HG02852 (cell line): ENCODE results near the gene VRK3.

Experiments
- ATAC-seq: cut with Tn5 transposase; IDR thresholded peaks from one replicate; pipeline ENCODE4 v1.9.1; 2021; ENCODE audit warnings: mild to moderate bottlenecking, moderate library complexity; ENCODE audit not compliant: unreplicated experiment

VRK3 gene

DNA sequence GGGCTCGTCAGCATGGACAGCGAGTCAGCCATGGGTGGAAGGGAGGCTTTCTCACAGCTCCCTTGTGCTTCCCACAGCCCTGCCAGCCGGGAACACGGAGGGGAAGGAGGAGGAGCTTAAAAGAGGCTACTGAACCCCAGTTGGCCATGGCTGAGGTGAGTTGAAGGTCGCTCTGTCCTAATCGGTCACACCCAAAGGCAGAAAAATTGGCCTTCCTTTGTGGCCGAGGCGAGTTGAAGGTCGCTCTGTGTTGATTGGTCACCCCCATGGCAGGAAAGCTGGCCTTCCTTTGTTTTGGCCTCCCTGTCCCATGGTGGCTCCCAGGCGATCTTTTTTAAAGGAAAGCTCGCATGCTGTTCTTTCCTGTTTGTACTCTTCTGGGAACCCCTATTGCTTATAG is 5.8 kb upstream of the VRK3 start:
- no peak for ATAC-seq

DNA sequence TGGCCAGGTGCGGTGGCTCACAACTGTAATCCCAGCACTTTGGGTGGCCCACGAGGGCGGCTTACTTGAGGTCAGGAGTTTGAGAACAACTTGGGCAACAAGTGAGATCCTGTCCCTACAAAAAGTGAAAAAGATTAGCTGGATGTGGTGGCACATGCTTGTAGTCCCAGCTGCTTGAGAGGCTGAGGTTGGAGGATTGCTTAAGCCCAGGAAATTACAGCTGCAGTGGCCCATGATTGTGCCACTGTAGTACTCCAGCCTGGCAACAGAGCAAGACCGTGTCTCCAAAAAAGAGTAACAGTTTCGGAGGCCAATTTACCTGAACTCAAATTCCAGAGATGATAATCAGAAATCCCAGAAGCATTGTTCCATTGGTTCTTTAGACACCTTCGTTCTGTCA is 5.1 kb upstream of the VRK3 start:
- no peak for ATAC-seq

DNA sequence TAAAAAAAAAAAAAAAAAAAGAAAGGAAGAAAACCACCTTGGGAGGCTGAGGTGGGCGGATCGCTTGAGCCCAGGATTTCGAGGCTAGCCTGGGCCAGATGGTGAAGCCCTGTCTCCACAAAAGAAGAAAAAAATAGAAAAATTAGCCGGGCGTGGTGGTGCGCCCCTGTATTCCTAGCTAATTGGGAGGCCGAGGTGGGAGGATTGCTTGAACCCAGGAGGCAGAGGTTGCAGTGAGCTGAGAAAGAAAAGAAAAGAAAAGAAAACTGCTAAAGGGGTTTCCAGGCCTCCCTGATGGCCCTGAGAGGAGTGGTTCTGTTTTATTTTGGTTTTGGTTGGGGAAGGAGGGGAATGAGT is 1.4 kb upstream of the VRK3 start:
- no peak for ATAC-seq

- ATAC-seq = peak; percentile 70
Measured at GRCh38 chr19:50025794-50026549, 800 bp upstream of the VRK3 start, which contains the start of gene ZNF473. ZNF473 (plus strand) TSS chr19:50026005; CDS start chr19:50031083, 5,078 bp downstream.

- no peak for ATAC-seq
Measured at GRCh38 chr19:50024719-50025021, 502 bp downstream of the VRK3 start.

DNA sequence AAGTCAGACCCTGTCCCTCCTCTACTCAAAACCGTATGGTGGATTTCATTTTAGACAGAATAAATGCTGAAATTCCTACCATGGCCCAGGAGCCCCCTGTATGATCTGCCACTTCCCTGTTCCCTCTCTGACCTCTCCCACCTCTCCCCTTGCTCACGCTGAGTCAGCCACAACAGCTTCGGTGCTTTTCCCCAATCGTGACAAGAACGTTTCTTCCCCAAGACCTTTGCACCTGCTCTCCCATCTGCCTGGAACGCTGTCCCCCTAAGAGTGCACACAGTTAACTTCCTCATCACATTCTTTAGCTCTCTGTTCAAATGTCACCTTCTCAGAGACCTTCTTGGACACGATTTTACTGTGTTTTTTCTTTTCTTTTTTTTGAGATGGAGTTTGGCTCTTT is 2.3 kb downstream of the VRK3 start:
- ATAC-seq = no peak

- ATAC-seq = no peak
Measured at GRCh38 chr19:50020481-50020880, 4.7 kb downstream of the VRK3 start.

- no peak for ATAC-seq
Measured at GRCh38 chr19:50016225-50016807, 8.9 kb downstream of the VRK3 start.

DNA sequence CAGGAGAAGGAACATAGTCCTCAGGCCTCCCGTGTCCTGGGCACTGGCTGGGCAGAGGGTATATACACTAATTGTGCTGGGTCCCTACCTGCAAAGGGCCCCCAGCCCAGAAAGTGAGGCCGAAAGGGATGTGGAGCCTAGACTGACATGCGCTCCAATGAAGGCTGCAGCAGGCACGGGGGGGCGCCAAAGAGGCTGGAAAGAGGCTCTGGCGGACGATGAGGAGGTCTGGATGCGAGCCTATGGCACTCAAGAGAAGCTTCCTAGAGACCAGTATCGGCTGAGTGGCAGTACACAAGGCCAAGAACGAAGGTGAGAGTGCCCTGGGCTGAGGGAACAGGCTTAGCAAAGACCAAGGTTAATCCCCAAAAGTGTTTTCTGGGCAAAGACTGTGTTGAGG is 16.6 kb downstream of the VRK3 start:
- no peak for ATAC-seq

DNA sequence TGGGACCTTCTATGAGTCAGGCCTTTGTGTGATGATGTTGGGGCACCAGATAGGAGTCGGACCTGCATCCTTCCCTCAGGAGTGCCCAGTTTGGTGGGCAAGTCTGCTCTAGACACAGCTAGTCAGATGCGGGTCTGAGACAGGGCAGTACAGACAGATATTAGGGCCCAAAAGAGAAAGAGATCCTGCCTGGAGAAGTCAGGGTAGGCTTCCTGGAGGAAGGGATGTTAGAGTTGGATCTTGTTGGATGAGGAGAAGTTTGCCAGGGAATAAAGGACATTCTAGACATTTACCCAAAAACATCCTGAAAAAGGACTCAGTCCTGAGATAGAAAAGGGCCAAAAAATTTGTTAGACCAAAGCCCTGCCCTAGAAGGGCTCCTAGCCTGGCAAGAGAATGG is 17.2 kb downstream of the VRK3 start:
- no peak for ATAC-seq

DNA sequence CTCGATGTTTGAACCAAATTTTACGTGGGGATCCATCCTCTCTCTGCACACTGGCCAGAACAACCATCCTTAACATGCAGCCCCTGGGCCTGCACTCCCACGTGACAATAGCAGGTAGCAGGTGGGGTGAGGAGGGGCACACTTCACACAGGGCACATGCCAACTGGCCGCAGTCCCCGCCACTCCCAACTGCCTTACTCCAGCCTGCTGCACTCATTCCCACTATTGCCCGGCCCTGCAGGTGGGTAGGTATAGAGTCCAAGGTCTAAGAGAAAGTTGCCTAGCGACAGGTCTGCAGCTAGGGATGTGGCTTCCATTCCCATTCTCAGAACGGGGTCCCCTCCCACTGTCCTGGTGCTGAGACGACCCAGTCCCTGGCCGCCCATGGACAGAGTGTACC is 18.0 kb downstream of the VRK3 start:
- no peak for ATAC-seq

GRCh38 chr19:50005428-50005827 is 19.7 kb downstream of the VRK3 start:
- no peak for ATAC-seq

- no peak for ATAC-seq
Measured at GRCh38 chr19:50003810-50004419, 21.3 kb downstream of the VRK3 start.

DNA sequence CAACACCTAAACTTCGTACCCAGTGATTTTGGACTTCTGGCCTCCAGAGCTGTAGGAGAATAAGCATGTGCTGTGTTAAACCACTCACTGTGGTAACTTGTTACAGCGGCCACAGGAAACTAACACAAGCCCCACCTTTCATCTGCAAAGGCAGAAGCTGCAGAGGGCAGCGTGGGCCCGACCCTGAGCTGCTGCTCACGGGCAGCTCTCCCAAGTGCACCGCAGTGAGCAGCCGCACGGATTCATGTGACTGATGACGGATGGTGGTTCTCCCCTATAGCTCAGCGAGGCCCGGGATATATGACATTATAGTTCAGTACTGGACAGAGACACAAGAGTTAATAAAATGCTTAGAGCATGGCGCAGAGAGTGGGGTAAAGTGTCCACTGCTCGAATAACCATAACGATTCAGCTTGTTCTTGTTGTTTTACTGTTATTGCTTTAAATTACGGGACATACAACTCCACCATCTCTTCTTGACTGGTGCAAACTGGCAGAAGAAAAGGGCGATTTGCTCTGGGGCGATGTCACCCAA is 21.9 kb downstream of the VRK3 start:
- ATAC-seq = no peak

GRCh38 chr19:50002386-50002960 is 22.7 kb downstream of the VRK3 start:
- no peak for ATAC-seq

GRCh38 chr19:50001775-50002174 is 23.4 kb downstream of the VRK3 start:
- no peak for ATAC-seq

GRCh38 chr19:50000841-50001557 is 24.2 kb downstream of the VRK3 start:
- ATAC-seq = no peak

DNA sequence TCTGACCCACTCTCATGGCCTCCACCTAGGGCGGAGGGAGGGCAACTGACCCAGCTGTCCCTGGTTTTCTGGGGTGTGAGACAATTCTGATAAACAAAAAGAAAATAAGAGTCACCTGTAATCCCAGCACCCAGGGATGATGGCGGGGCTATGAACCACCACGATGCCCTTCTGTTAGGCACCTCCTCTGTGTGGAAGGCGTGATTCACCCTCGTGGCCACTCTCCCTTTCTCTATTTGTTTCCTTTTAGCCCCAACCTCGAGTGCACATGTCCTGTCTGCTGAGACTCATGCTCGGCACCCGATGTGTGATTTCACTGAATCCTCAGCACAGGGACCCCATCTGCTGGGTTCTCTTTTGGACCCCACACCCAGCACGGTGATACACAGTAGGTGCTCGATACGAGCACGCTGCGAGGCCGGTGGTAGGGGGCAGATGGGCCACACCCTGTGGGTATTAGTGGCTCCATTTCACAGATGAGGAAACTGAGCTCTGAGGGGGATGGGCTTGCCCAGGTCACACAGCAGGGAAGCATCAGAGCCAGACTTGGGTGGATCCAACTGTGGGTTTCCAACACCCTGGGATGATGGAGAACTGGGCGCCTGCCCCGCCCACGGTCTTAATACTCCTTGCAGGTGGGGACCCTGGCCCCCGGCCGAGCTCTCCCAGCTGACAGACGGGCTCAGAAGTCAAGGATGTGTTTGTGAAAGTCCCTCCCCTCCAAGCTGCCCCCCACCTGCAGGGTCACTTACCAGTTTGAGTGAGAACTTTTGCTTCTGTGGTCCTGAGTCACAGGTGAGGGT is 24.9 kb downstream of the VRK3 start:
- no peak for ATAC-seq

- ATAC-seq = no peak
Measured at GRCh38 chr19:49999371-50000010, 25.7 kb downstream of the VRK3 start.

DNA sequence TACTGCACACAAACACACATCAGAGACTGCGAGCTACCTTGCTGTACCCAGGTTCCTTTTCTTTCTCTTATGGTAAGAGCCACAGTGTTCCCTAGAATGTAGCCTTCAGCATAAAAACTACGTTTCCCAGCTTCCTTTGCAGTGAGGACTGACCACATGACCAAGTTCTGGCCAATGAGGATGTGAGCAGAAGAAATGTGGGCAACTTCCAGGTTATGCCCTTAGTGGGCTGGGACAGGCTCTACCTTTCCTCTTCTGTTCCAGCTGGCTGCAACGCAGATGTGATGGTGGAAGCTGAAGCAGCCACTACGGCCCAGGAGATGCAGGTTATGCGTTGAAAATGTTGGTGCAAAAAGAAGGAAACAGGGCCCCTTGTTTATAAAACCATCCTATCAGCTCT is 27.5 kb downstream of the VRK3 start:
- ATAC-seq = no peak
